ENCODE results near the gene UBE4B. TPM values are rescaled to one million over a fixed set of nuclear protein-coding genes. Genes with fewer than 3 reads are reported as not detected.
A peak's percentile ranks its signal among the peaks of the same experiment; 100 is the strongest.

Gene UBE4B
- total RNA-seq, 1 donor from 2014 or later, result 39.1 TPM

- H3K4me3 ChIP-seq, result peak within 1 kb of the TSS; percentile 86
- peak; percentile 98 to 99 for ATAC-seq
- TF ChIP-seq, protein P1, sequence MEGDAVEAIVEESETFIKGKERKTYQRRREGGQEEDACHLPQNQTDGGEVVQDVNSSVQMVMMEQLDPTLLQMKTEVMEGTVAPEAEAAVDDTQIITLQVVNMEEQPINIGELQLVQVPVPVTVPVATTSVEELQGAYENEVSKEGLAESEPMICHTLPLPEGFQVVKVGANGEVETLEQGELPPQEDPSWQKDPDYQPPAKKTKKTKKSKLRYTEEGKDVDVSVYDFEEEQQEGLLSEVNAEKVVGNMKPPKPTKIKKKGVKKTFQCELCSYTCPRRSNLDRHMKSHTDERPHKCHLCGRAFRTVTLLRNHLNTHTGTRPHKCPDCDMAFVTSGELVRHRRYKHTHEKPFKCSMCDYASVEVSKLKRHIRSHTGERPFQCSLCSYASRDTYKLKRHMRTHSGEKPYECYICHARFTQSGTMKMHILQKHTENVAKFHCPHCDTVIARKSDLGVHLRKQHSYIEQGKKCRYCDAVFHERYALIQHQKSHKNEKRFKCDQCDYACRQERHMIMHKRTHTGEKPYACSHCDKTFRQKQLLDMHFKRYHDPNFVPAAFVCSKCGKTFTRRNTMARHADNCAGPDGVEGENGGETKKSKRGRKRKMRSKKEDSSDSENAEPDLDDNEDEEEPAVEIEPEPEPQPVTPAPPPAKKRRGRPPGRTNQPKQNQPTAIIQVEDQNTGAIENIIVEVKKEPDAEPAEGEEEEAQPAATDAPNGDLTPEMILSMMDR (IDR thresholded peaks at IDR 0.05), result peak; percentile 97
- peaks cover 41% of the 10 kb centered on the region for H3K4me1 ChIP-seq
- no peaks in the 10 kb centered on the region for H3K36me3 ChIP-seq
- intact Hi-C loops (cut with DNase I), result no loop called here
- no peaks in the 10 kb centered on the region for H3K9me3 ChIP-seq
- H3K27ac ChIP-seq, result peak within 1 kb of the TSS; percentile 98
- H3K27me3 ChIP-seq (ENCODE audit: low read depth), result no peaks in the 10 kb centered on the region
- DNase-seq, result peak; percentile 98
These were observed 177.4 kb downstream of the UBE4B start, which contains the start of gene KIF1B for GRCh38 chr1:10209905-10210810. TSS of gene KIF1B (plus strand) at chr1:10210570. CDS start at chr1:10232329, 21,759 bp downstream.

DNA sequence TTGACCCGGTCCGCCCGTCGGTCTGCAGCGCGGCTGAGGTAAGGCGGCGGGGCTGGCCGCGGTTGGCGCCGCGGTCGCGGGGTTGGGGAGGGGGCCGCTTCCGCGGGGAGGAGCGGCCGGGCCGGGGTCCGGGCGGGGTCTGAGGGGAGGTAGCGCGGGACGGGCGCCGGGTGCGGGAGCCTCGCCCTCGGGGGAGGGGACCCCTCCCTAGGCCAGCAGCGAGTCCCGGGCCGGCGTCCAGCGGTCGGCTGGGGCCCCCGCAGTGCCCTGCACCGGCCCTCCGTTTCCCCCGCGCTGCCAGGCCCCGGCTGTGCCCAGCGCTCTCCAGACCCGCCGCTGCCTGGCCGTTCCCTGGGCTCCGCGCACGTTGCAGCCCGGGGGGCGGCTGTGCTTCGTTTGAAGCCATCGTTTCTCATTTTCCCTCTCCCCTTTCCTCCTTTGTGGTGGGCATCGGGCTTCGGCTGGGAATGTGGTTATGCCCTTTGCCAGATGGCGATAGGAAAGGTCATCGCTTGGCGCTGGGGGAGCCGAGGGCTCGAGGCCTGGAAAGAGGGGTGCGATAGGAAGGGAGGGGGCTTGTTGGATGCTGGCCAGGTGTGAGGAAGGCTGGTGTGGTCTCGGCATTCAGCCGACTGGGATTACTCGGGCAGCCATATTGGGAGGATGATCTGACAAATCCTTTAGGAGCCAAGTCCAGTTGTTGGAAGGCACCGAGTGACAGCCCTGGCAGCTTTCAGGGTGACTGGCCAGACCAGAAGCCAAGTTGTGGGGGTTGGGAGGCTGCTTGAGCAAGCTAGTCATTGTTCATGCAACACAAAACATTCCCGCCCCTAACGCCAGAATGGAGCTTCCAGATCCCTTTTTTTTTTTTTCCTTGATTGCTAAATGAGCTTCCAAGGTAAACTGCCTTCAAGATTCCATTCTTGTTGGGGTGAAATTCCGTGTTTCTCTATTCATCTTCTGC is 178.4 kb downstream of the UBE4B start:
- Histone ChIP-seq H3K36me3 (no peaks in the 10 kb centered on the region), H3K4me3 (peak overlapping the region; percentile 86), H3K27ac (peak overlapping the region; percentile 98), H3K27me3 (ENCODE audit: low read depth) (no peaks in the 10 kb centered on the region), H3K4me1 (peaks cover 51% of the 10 kb centered on the region), H3K9me3 (no peaks in the 10 kb centered on the region)
- peak; percentile 50 to 63 for ATAC-seq
- intact Hi-C loops (cut with DNase I), result no loop called here
- peak; percentile 89 for DNase-seq
- TF ChIP-seq, protein P1 (IDR thresholded peaks at IDR 0.05), result no peak

DNA sequence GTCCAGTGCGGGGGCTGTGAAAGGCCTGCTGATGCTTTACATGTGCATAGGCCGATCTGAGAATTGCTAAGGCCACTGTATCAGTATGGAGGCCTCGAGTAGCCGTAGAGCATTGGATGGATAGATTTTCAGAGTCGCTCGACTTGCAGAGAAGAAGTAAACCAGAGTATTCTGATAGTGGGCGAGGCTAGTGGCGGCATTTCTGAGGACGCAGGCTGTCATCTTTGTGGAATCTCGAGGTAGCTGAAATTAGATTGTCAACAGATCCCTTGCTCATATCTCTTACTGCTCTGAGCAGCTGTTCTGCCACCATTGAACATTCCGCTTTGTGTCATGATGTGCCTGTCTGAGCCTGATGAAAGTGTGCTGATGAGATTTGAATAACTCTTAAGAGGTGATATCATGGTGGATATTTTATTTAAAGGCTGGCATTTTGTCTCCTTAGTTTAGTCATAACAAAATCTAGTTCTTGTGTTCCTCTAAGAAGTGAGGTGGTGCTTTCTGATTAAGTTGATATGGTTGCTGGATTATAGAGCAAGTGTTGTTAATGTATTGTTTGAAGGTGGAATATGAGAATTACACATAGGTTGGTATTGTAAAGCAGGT is 179.2 kb downstream of the UBE4B start:
- no peaks in the 10 kb centered on the region for H3K36me3 ChIP-seq
- H3K4me1 ChIP-seq, result peaks cover 59% of the 10 kb centered on the region
- H3K27ac ChIP-seq, result peak overlapping the region; percentile 98
- TF ChIP-seq, protein P1 (IDR thresholded peaks at IDR 0.05), result no peak
- peak overlapping the region; percentile 86 for H3K4me3 ChIP-seq
- ATAC-seq (no peak), DNase-seq (no peak)
- intact Hi-C loops (cut with DNase I), result no loop called here
- H3K9me3 ChIP-seq, result no peaks in the 10 kb centered on the region
- H3K27me3 ChIP-seq (ENCODE audit: low read depth), result no peaks in the 10 kb centered on the region

DNA sequence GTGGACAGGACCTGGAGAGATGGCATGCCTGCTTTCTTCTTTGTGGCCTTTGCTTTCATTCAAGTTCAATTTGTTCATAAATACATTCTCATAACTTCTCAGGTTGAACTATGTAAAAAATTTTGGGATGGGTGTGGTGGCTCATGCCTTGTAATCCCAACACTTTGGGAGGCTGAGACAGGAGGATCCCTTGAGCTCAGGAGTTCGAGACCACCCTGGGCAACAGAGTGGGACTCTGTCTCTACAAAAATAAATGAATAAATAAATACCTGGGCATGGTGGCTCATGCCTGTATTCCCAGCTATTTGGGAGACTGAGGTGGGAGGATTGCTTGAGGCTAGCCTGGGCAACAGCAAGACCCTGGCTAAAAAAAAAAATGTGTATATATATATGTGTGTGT is 179.7 kb downstream of the UBE4B start:
- ATAC-seq (no peak), DNase-seq (no peak)
- no peaks in the 10 kb centered on the region for H3K36me3 ChIP-seq
- H3K4me1 ChIP-seq, result peaks cover 64% of the 10 kb centered on the region
- no peaks in the 10 kb centered on the region for H3K27me3 ChIP-seq (ENCODE audit: low read depth)
- intact Hi-C loops (cut with DNase I), result no loop called here
- TF ChIP-seq, protein P1 (IDR thresholded peaks at IDR 0.05), result no peak
- H3K27ac ChIP-seq, result no peak overlapping the region
- no peak overlapping the region for H3K4me3 ChIP-seq
- H3K9me3 ChIP-seq, result no peaks in the 10 kb centered on the region

DNA sequence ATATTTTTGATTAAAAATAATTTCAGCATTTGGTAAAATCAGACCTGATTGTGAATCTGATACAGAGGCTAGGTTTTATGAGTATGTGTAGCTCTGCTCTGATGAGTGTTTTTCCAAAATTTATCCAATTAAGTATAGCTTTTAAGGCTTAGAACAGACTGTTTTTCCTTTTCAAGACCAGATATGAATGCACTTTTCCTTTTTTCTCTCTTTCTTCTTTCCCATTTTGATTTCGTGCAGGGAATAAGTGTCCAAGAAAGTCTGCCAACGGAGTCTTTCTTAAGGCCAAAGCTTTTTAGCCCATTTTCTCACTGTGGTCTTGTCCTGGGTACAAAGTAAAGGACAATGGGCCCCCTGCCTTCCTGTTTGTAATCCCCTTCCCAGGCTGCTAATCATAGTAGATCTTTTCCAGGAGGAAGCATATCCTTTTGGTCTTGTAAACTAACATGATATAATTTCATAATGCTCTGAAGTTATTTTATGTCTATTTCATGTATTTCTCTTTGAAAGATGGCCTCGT is 180.5 kb downstream of the UBE4B start:
- intact Hi-C loops (cut with DNase I), result no loop called here
- DNase-seq, result no peak

More for the DNA sequence above, 180.5 kb downstream of the UBE4B start:
- H3K9me3 ChIP-seq, result no peaks in the 10 kb centered on the region
- TF ChIP-seq, protein P1 (IDR thresholded peaks at IDR 0.05), result no peak
- H3K27me3 ChIP-seq (ENCODE audit: low read depth), result no peaks in the 10 kb centered on the region
- H3K4me1 ChIP-seq, result peaks cover 72% of the 10 kb centered on the region
- H3K36me3 ChIP-seq, result no peaks in the 10 kb centered on the region
- H3K27ac ChIP-seq, result no peak overlapping the region
- no peak for ATAC-seq
- no peak overlapping the region for H3K4me3 ChIP-seq
